Glomerular visceral epithelial cell (primary cell): Measurements from ENCODE around the gene EXOC6B.

ENCODE experiments used
- DNase-seq: peaks from one replicate; pipeline ENCODE4 v3.0.0-alpha.2; 2016; ENCODE audit errors: extremely low spot score

Gene EXOC6B

DNA sequence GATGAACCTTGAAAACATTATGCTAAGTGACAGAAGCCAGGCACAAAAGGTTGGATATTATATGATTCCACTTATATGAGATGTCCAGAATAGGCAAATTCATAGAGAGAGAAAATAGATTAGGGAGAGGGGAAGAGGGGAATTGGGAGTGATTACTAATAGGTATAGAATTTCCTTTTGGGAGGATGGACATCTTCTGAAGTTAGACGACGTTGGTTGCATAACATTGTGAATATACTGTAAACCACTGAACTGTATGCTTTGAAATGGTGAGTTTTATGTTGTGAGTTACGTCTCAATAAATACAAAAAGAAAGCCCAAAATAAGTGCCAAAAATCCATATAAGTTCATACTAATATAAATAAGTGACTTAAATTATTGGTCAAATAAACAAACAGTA, 659.6 kb downstream of the EXOC6B start:
- DNase-seq = no peak

DNA sequence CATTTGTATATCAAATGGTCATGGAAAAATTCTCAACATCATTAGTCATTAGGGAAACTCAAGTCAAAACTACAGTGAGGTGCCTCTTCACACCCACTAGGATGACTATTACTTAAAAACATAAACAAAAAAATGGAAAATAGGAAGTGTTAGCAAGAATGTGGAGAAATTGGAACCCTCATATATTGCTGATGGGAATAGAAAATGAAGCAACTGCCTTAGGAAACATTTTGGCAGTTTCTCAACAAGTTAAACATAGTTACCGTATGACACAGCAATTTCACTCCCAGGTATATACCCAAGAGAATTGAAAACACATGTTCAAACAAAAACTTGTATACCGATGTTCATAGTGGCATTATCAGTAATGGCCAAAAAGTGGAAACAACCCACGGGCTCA, 660.0 kb downstream of the EXOC6B start:
- no peak for DNase-seq

DNA sequence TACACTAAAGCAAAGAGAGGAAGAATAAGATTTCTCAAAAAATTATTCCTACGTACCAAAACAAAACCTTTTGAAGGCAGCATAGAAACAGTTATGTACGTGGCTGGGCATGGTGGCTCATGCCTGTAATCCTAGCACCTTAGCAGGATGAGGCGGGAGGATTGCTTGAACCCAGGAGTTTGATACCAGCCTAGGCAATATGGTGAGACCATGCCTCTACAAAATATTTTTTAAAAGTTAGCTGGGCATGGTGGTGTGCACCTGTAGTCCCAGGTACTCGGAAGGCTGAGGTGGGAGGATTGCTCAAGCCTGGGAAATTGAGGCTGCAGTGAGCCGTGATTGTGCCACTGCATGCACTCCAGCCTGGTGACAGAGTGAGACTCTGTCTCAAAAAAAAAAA, 663.3 kb downstream of the EXOC6B start:
- no peak for DNase-seq

DNA sequence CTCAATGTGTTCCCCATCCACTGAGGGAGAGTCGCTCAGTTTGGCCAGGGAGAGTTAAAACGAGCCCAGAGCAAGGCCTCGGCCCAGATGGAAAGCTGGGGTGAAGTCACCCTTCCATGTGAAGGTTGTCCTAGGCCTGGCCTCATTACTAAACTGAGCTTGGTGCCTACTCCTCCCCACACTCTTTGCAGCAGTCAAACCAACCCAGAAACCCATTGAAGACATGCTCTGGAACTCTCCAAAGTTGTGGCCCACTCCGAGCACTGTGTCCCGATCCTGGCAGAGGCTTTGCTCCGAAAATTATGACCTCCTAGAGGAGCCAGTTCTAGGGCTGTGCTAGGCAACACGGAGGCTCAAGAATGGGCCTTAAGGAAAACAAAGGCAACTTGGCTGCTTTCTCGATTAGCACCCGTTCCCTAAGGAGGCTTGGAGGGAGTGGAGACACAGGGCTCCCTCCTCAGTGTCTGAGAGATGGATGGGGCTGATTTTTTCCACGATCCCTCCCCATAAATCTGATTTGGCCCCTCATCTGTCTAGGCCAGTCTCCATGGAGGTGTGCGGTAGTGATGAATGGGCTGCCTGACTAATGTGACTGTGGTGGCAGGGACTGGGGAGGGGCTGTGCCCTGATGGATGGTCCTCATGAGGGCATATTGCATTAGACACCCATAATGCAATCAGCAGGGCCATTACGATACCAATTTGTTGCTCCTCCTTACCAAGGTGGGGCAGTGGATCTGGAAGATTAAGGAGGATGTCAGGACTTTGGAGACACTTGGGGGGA, 666.4 kb downstream of the EXOC6B start:
- no peak for DNase-seq

DNA sequence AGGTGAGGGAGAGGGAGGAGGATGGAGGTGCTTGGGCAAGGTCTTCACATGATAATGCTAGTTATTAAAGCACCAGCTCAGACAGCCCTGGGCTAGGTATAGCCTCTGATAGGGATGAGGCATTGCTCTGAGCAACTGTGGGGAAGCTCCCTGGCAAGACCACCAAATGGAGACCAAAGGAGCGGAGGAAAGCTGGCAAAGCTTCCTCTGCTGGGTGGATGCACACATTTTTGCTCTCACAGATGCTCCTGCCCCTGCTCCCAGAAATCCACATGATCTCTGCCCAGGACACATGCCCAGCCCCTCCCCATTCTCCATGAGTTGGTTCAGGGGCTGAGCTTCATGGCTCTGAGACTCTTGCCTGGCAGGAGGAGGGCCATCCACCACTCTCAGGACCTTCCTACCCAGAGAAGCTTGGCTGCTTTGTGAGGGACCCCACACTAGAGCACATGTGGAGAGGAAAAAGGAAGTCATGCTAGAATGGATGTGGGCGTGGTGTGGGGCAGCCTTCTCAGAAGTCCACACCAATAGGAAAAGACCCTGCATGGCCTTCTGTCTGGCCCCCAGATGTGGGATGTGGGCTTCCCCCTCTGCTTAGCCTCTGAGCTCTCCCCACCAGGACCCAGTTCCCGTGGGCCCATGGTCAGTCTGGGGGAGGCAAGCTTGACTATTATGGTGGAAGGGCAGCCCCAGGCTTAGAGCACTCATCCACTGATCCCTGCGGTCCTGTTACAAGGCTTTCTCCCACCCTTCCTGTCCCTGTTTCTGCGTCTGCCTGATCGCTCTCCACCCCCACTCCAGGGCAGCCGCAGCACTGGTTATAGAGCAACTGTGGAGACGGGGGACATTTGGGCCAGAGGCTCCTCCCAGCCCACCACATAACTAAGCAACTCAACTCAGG, 667.7 kb downstream of the EXOC6B start:
- no peak for DNase-seq

DNA sequence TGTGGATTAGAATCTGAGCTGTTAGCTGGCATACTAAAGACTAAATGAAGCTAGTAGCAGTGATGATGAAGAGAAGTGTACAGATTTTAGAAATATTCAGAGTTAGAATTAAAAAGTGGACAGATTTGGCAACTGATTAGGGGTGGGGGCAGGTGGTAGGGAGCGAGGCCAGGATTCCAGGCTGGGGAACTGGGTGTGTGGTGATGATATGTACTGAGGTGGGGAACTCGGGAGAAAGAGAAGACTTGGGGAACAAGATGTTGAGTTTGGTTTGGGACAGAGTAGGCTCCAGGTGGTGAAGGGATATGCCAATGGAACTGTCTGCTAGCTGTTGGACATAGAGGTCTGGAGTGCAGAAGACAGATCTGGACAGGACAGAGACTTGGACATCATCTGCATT, 669.0 kb downstream of the EXOC6B start:
- no peak for DNase-seq

DNA sequence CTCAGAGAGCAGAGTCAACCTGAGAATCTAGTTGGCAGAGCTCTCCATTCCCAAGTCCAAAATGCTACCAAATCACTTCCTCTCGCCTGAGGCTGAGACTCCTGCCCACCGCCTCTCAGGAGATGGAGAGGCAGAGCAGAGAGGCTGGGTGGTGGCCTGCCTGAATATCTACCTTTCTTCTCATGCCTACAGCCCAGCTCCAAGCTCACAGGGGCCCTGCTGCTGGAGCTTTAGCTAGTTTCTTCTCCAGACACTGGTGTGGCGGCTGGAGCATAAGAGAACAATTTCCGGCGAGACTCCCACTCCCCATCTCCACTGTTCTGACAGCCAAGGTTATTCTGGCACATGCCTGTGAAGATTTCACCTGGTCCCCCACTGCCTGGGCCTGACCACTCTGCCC, 670.1 kb downstream of the EXOC6B start:
- DNase-seq = no peak

DNA sequence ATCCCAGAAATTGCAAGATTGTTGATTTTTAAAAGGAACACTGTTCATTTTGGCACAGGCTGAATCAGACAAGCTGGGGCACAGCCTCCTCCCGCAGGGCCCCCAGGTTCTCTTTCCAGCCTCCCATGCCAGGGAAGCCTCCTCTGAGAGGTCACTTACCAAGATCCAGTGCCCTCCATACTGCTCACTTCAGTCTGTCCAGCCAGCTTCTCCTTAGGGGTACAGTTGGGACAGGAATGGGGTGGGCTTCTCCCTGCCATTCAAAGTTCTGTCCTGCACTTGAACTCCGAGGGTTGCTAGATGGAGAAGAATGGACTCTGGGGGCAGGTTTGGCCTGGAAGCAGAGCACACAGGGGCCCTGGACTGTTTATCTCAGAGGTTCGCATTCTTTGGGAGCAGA, 670.7 kb downstream of the EXOC6B start:
- DNase-seq = no peak

DNA sequence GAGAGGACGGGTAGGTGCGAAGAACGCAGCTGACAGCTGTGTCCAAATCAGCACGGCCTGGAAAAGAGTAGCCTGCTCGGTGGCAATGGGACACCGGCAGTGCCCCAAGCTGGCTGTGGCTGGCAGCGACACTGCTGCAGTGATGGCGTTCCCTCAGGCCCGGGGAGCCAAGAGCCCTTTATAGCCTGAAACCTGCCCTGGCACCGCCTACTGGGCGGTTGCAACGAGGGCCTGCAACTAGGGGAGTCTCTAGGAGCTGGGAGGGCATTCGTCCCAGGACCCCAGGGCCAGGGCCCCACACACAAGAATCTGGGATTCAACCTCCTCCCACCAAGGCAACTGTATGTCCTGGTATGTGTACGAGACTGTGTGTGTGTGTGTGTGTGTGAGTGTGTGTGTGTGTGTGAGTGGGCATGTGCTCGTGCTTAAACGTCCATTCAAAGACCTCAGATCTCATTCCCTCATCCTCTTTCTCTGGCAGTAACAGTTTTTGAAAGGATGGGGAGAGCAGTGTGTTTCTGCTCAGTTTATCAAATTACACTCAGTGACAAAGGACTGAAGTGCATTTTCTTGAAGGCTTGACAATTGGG, 671.4 kb downstream of the EXOC6B start:
- DNase-seq = no peak

DNA sequence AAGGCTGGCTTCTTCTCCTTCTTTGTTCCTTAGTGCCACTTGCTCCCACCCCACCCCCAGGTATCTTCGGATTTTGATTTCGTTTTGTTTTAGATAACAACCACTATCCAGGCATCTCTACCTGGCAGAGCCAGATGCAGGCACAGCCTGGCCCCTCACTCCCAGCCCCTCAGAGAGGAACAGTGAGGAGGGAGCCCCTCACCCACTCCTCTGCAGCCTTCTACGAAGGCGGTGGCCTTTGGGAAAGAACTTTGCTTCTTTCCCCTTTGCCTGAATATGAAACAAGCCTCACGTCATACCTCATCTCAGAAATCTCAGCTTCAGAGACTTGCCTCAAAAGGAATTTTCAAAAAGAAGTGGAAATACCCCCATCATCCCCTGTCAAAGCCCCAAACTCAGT, 671.9 kb downstream of the EXOC6B start:
- no peak for DNase-seq

DNA sequence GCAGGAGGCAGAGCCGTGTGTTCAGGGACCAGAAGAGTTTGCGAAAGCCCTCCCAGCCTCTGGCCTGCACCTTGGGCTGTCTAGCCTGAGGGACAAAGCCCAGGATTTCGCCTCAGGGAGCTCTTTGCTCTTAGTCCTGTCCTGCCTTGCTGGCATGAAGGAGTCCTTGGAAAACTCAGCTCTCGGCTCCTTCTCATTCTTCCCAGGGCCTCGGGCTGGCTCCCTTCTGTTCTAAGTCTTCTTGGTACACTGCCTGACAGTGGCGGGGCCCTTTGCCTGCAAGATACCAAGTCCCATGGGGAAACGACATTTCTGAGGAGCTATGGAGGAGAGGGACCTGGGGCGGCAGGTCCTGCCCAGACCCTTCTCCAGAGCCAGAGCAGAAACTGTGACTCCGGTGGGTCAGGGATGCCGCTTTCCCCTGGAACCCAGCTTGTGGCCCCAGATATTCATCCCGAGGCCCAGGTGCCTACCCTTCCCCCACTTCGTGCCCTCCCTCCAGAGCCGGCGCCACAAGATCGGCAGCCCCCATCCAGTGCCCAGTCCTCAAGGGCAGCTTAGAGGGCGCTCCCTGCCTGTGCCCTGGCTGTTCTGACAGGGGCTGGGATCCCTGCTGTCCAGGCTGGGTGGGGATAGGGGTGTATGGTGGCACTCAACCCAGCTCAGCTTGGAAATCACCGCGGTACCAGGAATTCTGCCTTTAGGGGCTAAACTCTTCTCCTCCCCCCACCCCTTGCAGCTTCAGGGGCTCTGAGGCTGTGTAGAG, 672.6 kb downstream of the EXOC6B start:
- no peak for DNase-seq

DNA sequence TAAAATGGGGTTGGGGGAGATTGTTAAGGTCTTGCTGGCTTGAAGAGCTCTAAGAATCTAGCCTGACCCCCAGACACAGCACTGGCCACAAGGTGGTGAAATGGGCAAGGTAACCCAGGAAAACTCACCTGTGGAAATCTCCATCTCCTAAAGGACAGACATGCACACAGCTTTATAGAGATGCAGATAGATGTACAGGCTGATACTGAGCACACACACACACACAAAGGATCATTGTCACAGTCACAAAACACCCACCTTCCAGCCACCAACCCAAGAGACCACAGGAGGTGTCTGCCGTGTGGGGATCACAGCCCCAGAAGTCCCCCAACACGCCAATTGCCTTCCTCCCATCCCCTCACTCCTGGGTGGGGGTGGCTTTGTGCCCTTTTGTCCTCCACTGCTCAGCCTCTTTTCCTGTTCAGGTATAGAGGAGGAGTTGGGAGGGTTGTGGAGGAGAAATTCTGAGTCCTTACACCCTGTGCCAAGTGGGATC, 674.9 kb downstream of the EXOC6B start:
- DNase-seq = no peak

DNA sequence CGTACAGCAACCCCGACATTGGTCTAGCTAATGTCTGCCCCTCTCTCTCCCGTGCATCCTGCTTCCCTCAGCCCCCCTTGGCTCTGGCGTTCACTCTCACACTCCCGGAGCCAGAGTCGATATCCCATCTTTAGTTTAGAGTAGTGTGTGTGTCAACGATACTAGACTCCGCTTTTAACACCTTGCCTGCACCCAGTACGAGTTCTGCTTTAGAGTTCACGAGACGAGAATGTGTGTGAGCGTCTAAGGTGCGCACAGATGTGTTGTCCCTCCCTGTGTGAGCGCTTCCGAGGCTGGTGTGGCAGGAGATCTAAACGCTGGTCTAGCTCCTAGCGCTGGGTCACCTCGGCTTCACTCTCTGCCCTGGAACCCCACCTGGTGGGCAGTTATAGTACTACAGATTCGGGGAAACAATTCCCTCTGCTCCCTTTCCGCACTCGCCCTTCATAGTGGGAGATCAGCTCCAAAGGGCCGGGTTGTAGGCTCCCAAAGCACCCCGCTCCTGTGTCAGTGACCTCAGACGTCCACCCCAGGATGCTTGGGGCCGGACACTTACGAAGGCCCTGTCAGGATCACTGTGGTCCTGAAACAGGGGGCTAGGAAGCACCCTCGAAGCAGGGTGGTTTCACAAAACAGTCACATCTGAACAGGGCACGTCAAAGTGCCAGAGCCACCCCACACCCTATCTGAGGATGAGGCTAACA, 675.5 kb downstream of the EXOC6B start:
- DNase-seq = peak; percentile 73

DNA sequence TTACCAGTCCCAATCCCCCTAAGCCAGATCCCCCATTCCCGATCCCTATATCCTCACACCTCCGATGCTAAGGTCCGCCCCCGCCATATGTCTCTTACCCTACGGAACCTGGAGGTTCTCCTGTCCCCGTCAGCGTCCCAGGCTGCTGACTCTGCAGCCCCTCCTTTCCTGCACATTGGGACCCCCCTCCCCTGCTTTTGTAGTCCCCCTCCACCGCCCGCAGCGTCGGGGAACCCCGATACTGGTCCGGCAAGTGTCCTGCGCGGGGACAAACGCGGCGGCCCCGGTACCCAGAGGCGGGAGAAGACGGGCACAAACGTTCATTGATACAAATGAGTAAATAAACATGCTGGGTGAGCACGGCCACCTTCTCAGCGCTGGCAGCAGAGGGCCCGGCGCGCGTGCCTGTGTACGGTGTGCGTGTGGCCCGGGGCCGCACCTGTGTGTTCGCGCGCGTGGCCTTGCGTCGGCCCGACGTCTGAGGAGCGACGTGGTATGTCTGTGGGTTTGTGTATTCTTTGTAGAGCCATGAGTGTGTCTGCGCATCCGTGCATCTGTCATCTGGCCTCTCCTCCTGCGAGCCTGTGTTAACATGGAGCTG, 676.2 kb downstream of the EXOC6B start:
- DNase-seq = no peak

DNA sequence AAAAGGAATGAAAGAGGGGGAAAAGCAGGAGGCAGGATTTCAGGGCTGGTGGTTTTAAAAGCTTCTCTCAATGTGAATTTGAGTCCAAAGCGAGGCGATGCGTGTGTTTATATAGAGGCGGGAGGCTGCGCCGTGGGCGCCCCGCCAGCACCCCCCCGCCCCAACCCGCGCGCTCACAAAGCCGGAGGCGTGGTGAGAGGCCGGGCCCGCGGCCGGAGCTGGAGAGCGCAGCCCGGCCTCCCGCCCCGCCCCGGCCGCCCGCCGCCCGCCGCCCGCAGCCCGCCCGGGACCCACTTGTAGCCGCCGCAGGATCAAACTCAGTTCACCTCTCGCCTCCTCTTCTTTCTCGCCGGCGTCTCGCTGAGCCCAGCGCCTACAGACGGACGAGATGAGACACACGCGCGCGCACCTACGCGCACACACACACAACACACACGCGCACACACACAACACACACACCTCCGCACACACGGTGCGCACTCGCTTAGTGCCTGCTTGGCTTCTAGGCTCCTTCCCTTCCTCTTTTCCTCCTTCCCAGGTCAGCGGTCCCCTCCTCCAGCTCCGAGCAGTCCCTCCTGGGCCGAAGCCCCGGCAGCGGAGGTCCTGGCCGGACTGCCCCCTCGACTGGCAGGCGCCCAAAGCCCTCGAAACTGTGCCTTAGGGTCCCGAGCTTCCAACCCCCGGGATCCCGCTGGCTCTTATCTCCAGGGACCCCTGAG, 676.8 kb downstream of the EXOC6B start:
- peak; percentile 31 for DNase-seq

DNA sequence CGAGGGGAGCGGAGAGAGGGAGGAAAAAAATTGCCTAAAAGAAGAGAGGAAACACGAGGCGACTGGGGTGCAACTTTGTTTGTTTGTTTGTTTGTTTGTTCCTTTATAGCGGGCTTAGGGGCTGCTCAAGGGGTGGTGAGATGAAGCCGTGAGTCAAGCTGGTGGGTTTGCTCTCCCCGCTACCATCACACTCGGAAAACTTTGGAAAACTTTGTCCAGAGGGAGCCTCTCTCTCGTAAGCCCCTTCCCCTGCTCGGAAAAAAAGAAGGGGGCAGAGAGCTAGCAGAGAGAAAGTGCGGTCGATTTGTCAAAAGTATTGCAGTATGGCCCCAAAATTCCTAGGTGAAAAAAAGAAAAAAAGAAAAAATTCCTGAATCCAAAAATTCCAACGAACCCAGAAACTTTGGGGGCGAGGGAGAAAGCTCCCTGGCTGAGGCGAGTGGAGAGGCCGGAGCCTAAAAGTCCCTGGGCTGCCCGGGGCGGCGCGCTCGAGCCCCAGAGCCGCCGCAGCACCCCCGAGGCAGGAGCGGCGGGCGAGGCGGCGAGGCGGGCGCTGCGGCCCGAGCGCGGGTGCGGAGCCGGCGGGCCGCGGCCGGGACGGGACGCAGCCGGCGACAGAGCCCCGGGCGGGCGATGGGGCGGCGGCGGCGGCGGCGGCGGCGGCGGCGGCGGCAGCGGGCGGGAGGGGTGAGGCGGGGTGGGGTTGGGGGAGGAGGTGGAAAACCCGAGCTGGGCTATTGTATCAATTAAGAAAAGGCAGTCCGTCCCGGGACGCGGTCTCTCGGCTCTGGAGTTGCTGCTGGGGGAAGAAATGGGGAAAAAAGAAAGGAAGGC, 677.6 kb downstream of the EXOC6B start:
- no peak for DNase-seq

DNA sequence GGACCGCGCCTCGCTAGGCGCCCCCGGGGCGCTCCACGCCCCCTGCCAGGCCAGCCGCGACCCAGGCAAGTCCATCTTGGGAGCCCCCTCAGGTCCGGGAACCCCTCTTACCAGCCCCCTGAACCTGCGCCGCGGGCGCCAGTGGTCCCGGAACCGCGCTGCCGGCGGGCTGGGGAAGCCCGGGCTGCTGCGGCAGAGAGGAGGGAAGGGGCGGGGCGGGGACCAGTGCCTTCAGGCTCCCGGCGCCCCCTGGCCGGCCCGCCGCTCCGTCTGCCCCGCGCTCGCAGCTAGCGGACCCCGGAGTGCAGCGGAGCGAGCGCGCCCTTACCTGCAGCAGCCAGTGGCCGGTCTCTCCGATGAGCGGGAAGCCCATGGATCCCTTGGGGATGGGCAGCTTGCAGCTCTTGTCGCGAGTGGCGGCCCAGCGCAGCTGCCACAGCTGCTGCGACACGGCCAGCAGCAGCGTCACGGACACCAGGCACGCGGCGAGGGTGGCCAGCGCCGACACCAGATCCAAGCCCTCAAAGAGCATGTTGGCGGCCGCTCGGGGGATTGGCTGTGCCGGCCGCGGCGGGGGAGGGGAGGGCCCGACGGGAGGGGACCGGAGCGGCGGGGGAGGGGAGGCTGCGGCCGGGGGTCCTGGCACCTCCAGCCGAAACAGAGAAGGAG, 678.4 kb downstream of the EXOC6B start, which contains the start of gene CYP26B1:
TSS of gene CYP26B1 (minus strand) at position 560 of the 669 bp plus-strand sequence. CDS start at position 532, 28 bp downstream.
- no peak for DNase-seq
